HCT116 (cell line): Measurements from ENCODE around the gene ABCB8. TPM values are rescaled to one million over a fixed set of nuclear protein-coding genes. Genes with fewer than 3 reads are reported as not detected.

Experiments used
- ATAC-seq: fragments of 200-7000 bp; cut with Tn5 transposase; 2 replicates; pipeline ENCODE4 v1.9.1; 2020; ENCODE audit warnings: mild to moderate bottlenecking, moderate library complexity
- BruUV-seq: library from RNA; stranded (reverse); fragments of 400-500 nt; replicated peaks from 2 replicates; lab custom pipeline; 2021; lab: Mats Ljungman, UMichigan
- CTCF ChIA-PET: fragments of 300-600 bp; sonication (Branson Sonifier 250); formaldehyde crosslinking; loops from one replicate; lab custom pipeline; 2021; ENCODE audit warnings: antibody characterized with exemption; lab: Charles Lee
- POLR2A ChIA-PET: fragments of 300-600, 350-600 bp; sonication (Branson Sonifier 250); formaldehyde crosslinking; loops from one replicate; lab custom pipeline; 2021; ENCODE audit warnings: antibody characterized with exemption; lab: Charles Lee
- RAD21 ChIA-PET, 2 experiments: fragments of 300-600 bp; sonication (Branson Sonifier 250); formaldehyde crosslinking; loops; one replicate each; lab custom pipeline; 2023; ENCODE audit warnings: low total read pairs in 2 of 2; ENCODE audit not compliant: uncharacterized antibody in 2 of 2, unreplicated experiment in 2 of 2, low non-redundant PET in 1 of 2; lab: Charles Lee
- DNase-seq: peaks from one replicate; pipeline ENCODE4 v3.0.0-alpha.2; 2010; ENCODE audit warnings: low read depth, low spot score
- H2AFZ ChIP-seq: fragments of 200-600 bp; shearing (Covaris generic), sonication (generic); 2 replicates; pipeline ENCODE4 v1.6.1; 2017; ENCODE audit warnings: low read depth, mixed run types, mixed read lengths, antibody characterized with exemption, low read length; ENCODE audit not compliant: poor library complexity, severe bottlenecking
- H3K27ac ChIP-seq: 2 replicates; pipeline ENCODE4 v1.5.1; 2012; ENCODE audit warnings: low read depth, low read length
- H3K27me3 ChIP-seq: fragments of 200-600 bp; sonication (generic); 2 replicates; pipeline ENCODE4 v1.6.1; 2016; ENCODE audit warnings: mixed run types, low read length, mixed read lengths; ENCODE audit not compliant: insufficient read depth
- H3K36me3 ChIP-seq, 2 experiments: fragments of 200-500 bp in 1 of 2; fragments of 200-600 bp in 1 of 2; sonication (Bioruptor generic) in 1 of 2; sonication (generic) in 1 of 2; 2 replicates each; pipeline versions ENCODE4 v1.5.1 to v1.6.1; 2014 to 2016; ENCODE audit warnings: low read length in 2 of 2, inconsistent platforms in 1 of 2, mixed read lengths in 1 of 2, mixed run types in 1 of 2; ENCODE audit not compliant: insufficient read depth in 2 of 2, control insufficient read depth in 1 of 2
- H3K4me1 ChIP-seq, 2 experiments: fragments of 200-600 bp in 1 of 2; sonication (generic) in 1 of 2; 2 replicates each; pipeline versions ENCODE4 v1.5.1 to v1.6.1; 2012 to 2017; ENCODE audit warnings: low read length in 2 of 2, inconsistent platforms in 1 of 2, mild to moderate bottlenecking in 1 of 2, mixed read lengths in 1 of 2, mixed run types in 1 of 2, moderate library complexity in 1 of 2; ENCODE audit not compliant: insufficient read depth in 2 of 2, control insufficient read depth in 1 of 2
- H3K4me2 ChIP-seq: fragments of 200-600 bp; sonication (generic); 2 replicates; pipeline ENCODE4 v1.6.1; 2017; ENCODE audit warnings: mixed run types, low read length, mixed read lengths
- H3K4me3 ChIP-seq, 2 experiments: fragments of 200-600 bp in 1 of 2; sonication (generic) in 1 of 2; replicated peaks in 1 of 2; 2 replicates each; pipeline ENCODE4 v1.5.1; 2011 to 2016; ENCODE audit warnings: low read length in 2 of 2, control low read depth in 1 of 2, low read depth in 1 of 2, mild to moderate bottlenecking in 1 of 2, mixed read lengths in 1 of 2, mixed run types in 1 of 2
- H3K79me2 ChIP-seq: fragments of 200-600 bp; sonication (generic); 2 replicates; pipeline ENCODE4 v1.6.1; 2017; ENCODE audit warnings: mild to moderate bottlenecking, mixed run types, low read length, moderate library complexity, mixed read lengths; ENCODE audit not compliant: insufficient read depth
- H3K9ac ChIP-seq: fragments of 200-600 bp; sonication (generic); 2 replicates; pipeline ENCODE4 v1.6.1; 2016; ENCODE audit warnings: low read length, mixed read lengths
- H3K9me2 ChIP-seq: fragments of 200-600 bp; sonication (generic), shearing (Covaris generic); 2 replicates; pipeline ENCODE4 v1.6.1; 2017; ENCODE audit warnings: mixed run types, mild to moderate bottlenecking, moderate library complexity; ENCODE audit not compliant: insufficient read depth
- H3K9me3 ChIP-seq, 2 experiments: fragments of 200-500 bp in 1 of 2; fragments of 200-600 bp in 1 of 2; sonication (Bioruptor generic) in 1 of 2; sonication (generic) in 1 of 2; 2 replicates each; pipeline ENCODE4 v1.6.1; 2014 to 2017; ENCODE audit warnings: low read length in 2 of 2, mixed read lengths in 2 of 2, inconsistent platforms in 1 of 2, low read depth in 1 of 2, mild to moderate bottlenecking in 1 of 2, mixed run types in 1 of 2, moderate library complexity in 1 of 2; ENCODE audit not compliant: control insufficient read depth in 1 of 2, insufficient read depth in 1 of 2
- H4K20me1 ChIP-seq: fragments of 200-600 bp; sonication (generic), shearing (Covaris generic); 2 replicates; pipeline ENCODE4 v1.6.1; 2017; ENCODE audit warnings: mixed run types, mild to moderate bottlenecking, moderate library complexity; ENCODE audit not compliant: insufficient read depth
- EZH2phosphoT487 ChIP-seq: fragments of 200-600 bp; IDR thresholded peaks from 2 replicates; pipeline ENCODE4 v1.6.1; 2018; ENCODE audit warnings: antibody characterized with exemption, borderline replicate concordance
- SIN3A ChIP-seq: IDR thresholded peaks from 2 replicates; pipeline ENCODE4 v1.6.1; 2012; ENCODE audit warnings: low read depth
- TCF7L2 ChIP-seq: IDR thresholded peaks from 2 replicates; pipeline ENCODE4 v1.7.0; 2011; ENCODE audit warnings: borderline replicate concordance, inconsistent platforms; ENCODE audit not compliant: insufficient read depth, insufficient read length; ENCODE audit errors: extremely low read depth
- intact Hi-C: fragments of 100-400 bp; cut with micrococcal nuclease; formaldehyde crosslinking; loops from 2 replicates; pipeline ENCODE4 v1.10.0; 2022
- total RNA-seq: library from RNA; stranded (reverse); gene quantifications from one replicate; pipeline ENCODE4 v1.2.1, GENCODE V29; 2021; ENCODE audit not compliant: unreplicated experiment
- TF ChIP-seq, protein P1 (sequence below), 3 experiments: fragments of 200-600 bp in 1 of 3; sonication (generic) in 1 of 3; IDR thresholded peaks in 2 of 3; conservative IDR thresholded peaks in 1 of 3; 2 replicates each; pipeline ENCODE4 v1.5.1; 2012 to 2017; ENCODE audit warnings: low read depth in 2 of 3, low read length in 2 of 3, antibody characterized with exemption in 1 of 3, borderline replicate concordance in 1 of 3, control low read depth in 1 of 3, mild to moderate bottlenecking in 1 of 3, mixed read lengths in 1 of 3, mixed run types in 1 of 3, moderate library complexity in 1 of 3; ENCODE audit not compliant: insufficient read depth in 1 of 3

Gene ABCB8
- total RNA-seq, 1 experiment from 2014 or later: 55.2 TPM

DNA sequence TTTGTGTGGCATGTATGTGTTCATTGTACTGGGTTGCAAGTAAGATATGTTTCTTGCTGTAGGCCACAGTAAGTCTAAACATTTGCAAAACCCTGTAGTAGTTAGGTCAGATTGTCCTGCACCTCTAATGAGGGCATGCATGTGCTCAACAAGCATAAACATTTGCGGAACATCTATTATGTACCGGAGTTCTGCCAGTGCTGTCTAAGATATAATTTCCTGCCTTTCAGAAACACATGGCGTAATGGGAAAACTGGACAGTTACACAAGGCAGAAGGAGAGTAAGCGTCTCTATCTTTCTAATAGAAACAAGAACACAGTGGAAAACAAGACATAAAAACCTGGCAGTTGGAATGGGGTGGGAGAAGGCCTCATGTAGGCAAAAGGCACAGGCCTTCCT lies 2.8 kb downstream of the ABCB8 start:
- no peaks in the 10 kb centered on the region for H4K20me1 ChIP-seq
- no peaks in the 10 kb centered on the region for H3K9me2 ChIP-seq
- intact Hi-C loops: no loop called here
- CTCF ChIA-PET: no interaction called here
- no peak for DNase-seq
- no peak overlapping the region for H3K9ac ChIP-seq
- RAD21 ChIA-PET: interaction anchor here in 1 of 2 experiments (0.9 kb wide), 1 partner anchor 69 kb away, joined by 3 read pairs; no protein-coding TSS in a partner anchor
- H2AFZ ChIP-seq: no peak overlapping the region
- H3K4me1 ChIP-seq: peaks cover 6 to 35% of the 10 kb centered on the region in 2 experiments
- peaks cover 6% of the 10 kb centered on the region for H3K79me2 ChIP-seq
- no peak overlapping the region for H3K27ac ChIP-seq
- no peaks in the 10 kb centered on the region for H3K27me3 ChIP-seq
- POLR2A ChIA-PET: interaction anchor here (0.6 kb wide), 1 partner anchor 21 kb away, joined by 3 read pairs; no protein-coding TSS in a partner anchor
- TF ChIP-seq SIN3A (no peak), TCF7L2 (no peak)
- TF ChIP-seq, all 23 proteins: peak for 0
- ATAC-seq: no peak
- Histone ChIP-seq H3K4me2 (no peak overlapping the region), H3K9me3 (no peaks in the 10 kb centered on the region), H3K36me3 (peaks cover 3 to 6% of the 10 kb centered on the region in 2 experiments; a peak in 1 of 4 replicates), H3K4me3 (no peak overlapping the region)
- no TSS peak for BruUV-seq

DNA sequence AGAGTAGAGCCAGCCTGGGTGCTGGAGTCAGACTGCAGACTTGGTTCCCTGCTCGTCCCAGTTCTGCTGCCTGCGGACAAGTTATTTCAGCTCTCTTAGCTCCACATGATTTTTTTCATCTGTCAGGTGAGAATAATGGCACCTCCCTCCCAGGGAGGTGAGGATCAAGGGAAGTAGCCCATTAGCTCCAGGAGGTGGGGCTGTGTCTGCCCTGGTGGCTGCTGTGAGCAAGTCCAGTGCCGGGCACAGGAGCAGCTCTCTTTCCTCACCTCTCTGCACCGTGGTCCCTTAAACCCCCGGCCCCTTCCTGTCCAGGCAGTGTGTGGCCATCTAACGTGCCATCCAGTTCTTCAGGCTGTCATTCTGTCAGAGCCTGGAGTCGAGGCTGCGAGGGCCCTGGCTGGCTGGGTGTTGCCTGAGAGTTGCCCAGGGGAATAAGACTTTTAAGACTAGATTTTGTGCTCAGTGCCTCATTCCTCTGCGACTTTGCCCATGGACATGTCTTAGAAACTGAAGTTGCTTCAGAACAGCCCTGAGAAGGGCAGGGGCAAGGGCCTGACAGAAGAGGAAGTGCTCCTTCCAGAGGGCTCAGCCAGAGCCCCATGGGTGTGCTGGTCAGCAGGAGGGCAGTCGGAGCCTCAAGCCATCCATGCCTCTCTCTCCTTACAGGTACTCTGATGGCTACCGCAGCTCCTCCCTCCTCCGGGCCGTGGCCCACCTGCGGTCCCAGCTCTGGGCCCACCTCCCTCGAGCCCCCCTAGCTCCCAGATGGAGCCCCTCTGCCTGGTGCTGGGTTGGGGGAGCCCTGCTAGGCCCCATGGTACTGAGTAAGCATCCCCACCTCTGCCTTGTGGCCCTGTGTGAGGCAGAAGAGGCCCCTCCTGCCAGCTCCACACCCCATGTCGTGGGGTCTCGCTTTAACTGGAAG lies 5.0 kb downstream of the ABCB8 start:
- no peak for ATAC-seq
- peaks cover 3 to 15% of the 10 kb centered on the region in 2 experiments; a peak in 3 of 4 replicates for H3K4me1 ChIP-seq
- no peaks in the 10 kb centered on the region for H3K9me2 ChIP-seq
- no peak for DNase-seq
- no peak overlapping the region for H2AFZ ChIP-seq
- H3K4me2 ChIP-seq: no peak overlapping the region
- ChIA-PET RAD21 (no interaction called here), POLR2A (no interaction called here), CTCF (interaction anchor here (1.4 kb wide), 1 partner anchor 78 kb away, joined by 4 read pairs; no protein-coding TSS in a partner anchor)
- no peaks in the 10 kb centered on the region for H3K27me3 ChIP-seq
- peaks cover 3 to 10% of the 10 kb centered on the region in 2 experiments; a peak in 2 of 4 replicates for H3K36me3 ChIP-seq
- H3K9ac ChIP-seq: no peak overlapping the region
- intact Hi-C loops: no loop called here
- no peaks in the 10 kb centered on the region for H4K20me1 ChIP-seq
- no peaks in the 10 kb centered on the region for H3K9me3 ChIP-seq
- TF ChIP-seq EZH2phosphoT487: no peak
- TF ChIP-seq, protein P1, sequence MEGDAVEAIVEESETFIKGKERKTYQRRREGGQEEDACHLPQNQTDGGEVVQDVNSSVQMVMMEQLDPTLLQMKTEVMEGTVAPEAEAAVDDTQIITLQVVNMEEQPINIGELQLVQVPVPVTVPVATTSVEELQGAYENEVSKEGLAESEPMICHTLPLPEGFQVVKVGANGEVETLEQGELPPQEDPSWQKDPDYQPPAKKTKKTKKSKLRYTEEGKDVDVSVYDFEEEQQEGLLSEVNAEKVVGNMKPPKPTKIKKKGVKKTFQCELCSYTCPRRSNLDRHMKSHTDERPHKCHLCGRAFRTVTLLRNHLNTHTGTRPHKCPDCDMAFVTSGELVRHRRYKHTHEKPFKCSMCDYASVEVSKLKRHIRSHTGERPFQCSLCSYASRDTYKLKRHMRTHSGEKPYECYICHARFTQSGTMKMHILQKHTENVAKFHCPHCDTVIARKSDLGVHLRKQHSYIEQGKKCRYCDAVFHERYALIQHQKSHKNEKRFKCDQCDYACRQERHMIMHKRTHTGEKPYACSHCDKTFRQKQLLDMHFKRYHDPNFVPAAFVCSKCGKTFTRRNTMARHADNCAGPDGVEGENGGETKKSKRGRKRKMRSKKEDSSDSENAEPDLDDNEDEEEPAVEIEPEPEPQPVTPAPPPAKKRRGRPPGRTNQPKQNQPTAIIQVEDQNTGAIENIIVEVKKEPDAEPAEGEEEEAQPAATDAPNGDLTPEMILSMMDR (IDR thresholded peaks at IDR 0.05 in 2 of 3, conservative IDR thresholded peaks at IDR 0.05 in 1 of 3; ENCODE audit: borderline replicate concordance in 1 of 3, insufficient read depth in 1 of 3, low read depth in 2 of 3, low read length in 2 of 3): peak in 2 of 3 experiments; percentile 38 to 44; a peak in 3 of 6 replicates
- H3K27ac ChIP-seq: no peak overlapping the region
- BruUV-seq: no TSS peak
- H3K79me2 ChIP-seq: peaks cover 6% of the 10 kb centered on the region
- no peak overlapping the region for H3K4me3 ChIP-seq
